AG10803 (cell line): ENCODE results near the gene CFAP410.

Source experiments
- DNase-seq: peaks from one replicate; pipeline ENCODE4 v3.0.0; 2010; ENCODE audit warnings: low read depth
- H3K4me3 ChIP-seq: 2 replicates; pipeline ENCODE4 v1.5.1; 2011; ENCODE audit warnings: mild to moderate bottlenecking, low read length, control low read depth
- TF ChIP-seq, protein P1 (sequence below): conservative IDR thresholded peaks from 2 replicates; pipeline ENCODE4 v1.5.1; 2011; ENCODE audit warnings: mild to moderate bottlenecking, low read length, control low read depth, inconsistent platforms

Gene CFAP410

DNA sequence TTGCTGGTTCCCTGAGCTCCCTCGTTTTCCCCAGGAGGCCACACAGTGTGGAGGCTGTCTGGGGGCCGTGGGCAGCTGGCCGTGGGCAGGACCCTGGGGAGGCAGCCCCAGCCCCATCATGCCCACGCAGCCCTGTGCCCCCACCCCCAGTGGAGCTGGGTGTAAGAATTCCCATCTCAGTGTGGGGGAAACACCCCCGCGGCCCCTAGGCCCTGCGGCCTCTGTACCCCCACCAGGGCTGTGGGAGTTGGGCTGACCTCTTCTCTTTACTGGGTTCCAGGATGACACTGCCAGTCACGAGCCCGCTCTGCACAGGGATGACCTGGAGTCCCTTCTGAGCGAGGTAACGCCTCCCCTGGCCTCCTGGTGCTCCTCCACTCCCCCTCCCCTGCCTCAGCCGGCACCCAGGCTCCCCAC lies 43.1 kb downstream of the CFAP410 start:
- TF ChIP-seq, protein P1, sequence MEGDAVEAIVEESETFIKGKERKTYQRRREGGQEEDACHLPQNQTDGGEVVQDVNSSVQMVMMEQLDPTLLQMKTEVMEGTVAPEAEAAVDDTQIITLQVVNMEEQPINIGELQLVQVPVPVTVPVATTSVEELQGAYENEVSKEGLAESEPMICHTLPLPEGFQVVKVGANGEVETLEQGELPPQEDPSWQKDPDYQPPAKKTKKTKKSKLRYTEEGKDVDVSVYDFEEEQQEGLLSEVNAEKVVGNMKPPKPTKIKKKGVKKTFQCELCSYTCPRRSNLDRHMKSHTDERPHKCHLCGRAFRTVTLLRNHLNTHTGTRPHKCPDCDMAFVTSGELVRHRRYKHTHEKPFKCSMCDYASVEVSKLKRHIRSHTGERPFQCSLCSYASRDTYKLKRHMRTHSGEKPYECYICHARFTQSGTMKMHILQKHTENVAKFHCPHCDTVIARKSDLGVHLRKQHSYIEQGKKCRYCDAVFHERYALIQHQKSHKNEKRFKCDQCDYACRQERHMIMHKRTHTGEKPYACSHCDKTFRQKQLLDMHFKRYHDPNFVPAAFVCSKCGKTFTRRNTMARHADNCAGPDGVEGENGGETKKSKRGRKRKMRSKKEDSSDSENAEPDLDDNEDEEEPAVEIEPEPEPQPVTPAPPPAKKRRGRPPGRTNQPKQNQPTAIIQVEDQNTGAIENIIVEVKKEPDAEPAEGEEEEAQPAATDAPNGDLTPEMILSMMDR, result no peak
- DNase-seq, result no peak
- no peak overlapping the region for H3K4me3 ChIP-seq

DNA sequence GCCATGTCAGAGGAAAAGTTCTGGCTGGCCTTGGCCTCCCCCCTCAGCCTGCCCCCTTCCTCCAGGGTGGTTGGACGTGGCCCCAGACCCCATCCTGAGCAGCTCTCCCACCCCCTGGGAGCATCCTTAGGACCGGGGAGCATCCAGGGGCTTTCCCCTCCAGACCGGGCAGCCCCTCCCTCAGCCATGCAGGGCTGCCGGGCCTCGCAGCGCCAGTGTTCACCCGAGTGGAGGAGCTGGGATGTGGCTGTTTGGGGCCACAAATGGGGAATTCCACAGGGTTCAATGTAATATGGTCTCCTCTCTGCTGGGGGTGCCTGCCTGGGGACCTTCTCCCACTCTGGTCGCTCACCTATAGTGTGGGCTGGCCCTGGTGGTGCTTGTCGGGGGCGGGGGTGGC lies 43.5 kb downstream of the CFAP410 start:
- no peak for DNase-seq
- TF ChIP-seq, protein P1, result no peak
- H3K4me3 ChIP-seq, result no peak overlapping the region

DNA sequence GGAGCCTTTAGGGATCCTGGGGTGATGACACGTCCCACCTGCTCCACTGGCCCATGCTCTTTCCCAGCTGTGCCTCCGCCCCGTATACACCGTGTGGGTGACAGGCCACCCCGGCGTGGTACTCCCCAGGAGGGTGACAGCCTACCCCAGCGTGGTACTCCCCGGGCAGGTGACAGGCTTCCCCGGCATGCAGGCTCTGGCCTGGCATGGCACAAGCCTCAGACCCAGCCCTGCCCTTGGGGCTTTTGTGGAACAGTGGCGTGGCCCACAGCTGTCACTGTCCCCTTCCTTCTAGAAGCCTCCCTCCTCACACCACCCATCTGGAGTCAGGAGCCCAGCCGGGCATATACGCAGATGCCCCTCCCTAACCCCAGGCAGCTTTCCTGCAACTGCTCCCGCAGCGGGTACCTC lies 44.0 kb downstream of the CFAP410 start:
- DNase-seq, result no peak
- H3K4me3 ChIP-seq, result no peak overlapping the region
- TF ChIP-seq, protein P1, result no peak

DNA sequence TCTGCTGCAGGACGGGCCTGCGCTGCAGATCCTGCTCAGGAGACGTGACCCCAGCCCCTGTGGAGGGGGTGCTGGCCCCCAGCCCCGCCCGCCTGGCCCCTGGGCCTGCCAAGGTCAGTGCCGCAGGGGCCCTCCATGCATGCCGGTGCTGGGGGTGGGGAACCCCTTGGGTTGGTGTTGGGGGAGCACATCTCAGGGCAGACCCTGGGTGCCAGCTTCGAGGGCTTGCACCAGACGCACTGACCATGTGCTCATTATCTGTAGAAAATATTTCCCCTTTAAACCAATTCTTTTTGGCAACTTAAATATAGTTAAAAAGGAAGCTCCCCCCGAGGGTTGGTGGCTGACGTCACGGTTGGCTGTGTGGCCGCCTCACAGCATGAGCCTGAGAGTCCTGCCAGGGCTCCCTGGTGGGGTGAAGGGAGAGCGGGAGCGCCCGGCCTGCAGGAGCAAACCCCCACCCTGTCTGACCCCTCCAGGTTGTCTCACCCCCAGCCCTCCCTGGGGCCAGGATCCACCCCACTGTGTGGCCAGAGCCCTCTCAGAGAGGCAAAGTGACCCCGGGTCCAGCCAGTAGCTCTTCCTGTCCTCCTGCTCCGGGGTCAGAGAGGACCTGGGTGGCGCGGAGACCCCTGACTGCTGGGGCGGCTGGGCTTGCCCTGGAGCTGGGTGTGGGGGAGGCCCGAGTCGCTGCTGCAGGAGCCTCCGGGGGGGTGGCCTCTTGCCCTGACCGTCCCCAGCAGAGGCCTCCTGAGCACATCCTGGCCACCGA lies 44.6 kb downstream of the CFAP410 start:
- TF ChIP-seq, protein P1, result no peak
- DNase-seq, result peak; percentile 22
- H3K4me3 ChIP-seq, result no peak overlapping the region

DNA sequence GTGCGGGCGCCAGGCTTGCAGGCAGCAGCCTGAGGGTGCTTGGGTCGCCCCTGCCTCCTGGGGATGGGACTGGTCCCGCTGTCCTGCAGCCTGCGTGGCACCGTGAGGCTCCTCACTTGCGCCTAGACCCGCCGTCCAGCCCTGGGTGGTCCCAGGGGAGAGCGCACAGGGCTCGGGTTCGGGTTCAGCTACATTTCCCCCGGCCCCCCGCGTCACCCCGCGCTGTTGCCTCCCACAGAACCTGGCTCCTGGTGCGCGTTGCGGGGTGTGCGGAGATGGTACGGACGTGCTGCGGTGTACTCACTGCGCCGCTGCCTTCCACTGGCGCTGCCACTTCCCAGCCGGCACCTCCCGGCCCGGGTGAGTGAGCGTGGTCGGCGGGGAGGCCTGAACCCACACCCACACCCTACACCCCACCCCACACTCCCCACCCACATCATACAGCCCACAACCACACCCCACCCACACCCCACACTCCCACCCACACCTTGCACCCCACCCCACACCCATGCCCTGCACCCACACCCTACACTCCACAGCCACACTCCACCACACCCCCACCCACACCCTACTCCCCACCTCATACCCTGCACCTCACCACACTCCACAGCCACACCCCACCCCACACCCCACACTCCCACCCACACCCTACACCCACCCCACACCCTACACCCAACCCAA lies 45.5 kb downstream of the CFAP410 start:
- no peak for DNase-seq
- H3K4me3 ChIP-seq, result no peak overlapping the region
- TF ChIP-seq, protein P1, result no peak

DNA sequence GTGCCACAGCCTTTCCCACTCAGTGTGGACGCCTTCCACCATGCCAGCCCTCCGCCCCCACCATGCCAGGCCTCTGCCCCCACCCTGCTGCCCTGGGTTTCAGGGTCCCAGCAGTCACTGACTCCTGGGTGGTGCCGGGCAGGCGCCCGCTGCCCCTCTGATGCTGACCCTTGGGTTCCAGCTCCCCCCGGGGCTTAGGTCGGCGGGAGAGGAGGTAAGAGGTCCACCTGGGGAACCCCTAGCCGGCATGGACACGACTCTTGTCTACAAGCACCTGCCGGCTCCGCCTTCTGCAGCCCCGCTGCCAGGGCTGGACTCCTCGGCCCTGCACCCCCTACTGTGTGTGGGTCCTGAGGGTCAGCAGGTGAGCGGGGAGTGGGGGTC lies 46.4 kb downstream of the CFAP410 start:
- TF ChIP-seq, protein P1, result no peak
- H3K4me3 ChIP-seq, result no peak overlapping the region
- DNase-seq, result no peak
